ENCODE data around the gene C3. TPM values are rescaled to one million over a fixed set of nuclear protein-coding genes. Genes with fewer than 3 reads are reported as not detected.

C3 gene
- total RNA-seq, 4 donors from 2014 or later = 89.1 to 548 (median 264) TPM

GRCh38 chr19:6721138-6721474 is 656 bp upstream of the C3 start:
- Histone ChIP-seq H3K27me3 (no peaks in the 10 kb centered on the region), H3K9me3 (no peaks in the 10 kb centered on the region), H3K36me3 (no peaks in the 10 kb centered on the region), H3K4me1 (peaks cover 0 to 19% (median 2%) of the 10 kb centered on the region in 4 donors), H3K4me3 (no peak overlapping the region), H3K27ac (peak overlapping the region in 2 of 4 donors; percentile 20 to 64)
- DNase-seq = no peak
- TF ChIP-seq CTCF (IDR thresholded peaks at IDR 0.05) (no peak), POLR2A (IDR thresholded peaks at IDR 0.05) (no peak)

- Histone ChIP-seq H3K36me3 (no peaks in the 10 kb centered on the region), H3K4me1 (peaks cover 0 to 10% (median under 1%) of the 10 kb centered on the region in 4 donors), H3K4me3 (peak overlapping the region in 3 of 4 donors; percentile 4 to 28 (median 18)), H3K27ac (peak overlapping the region in 1 of 4 donors; percentile 64), H3K9me3 (no peaks in the 10 kb centered on the region), H3K27me3 (no peaks in the 10 kb centered on the region)
- TF ChIP-seq POLR2A (IDR thresholded peaks at IDR 0.05) = no peak
- TF ChIP-seq CTCF (IDR thresholded peaks at IDR 0.05) = no peak
- DNase-seq = no peak
Observed at GRCh38 chr19:6719992-6720368, 470 bp downstream of the C3 start.

GRCh38 chr19:6719540-6719861 is 949 bp downstream of the C3 start:
- H3K36me3 ChIP-seq = no peaks in the 10 kb centered on the region
- peak overlapping the region in 2 of 4 donors; percentile 4 to 15 for H3K4me3 ChIP-seq
- TF ChIP-seq CTCF (IDR thresholded peaks at IDR 0.05) = no peak
- TF ChIP-seq POLR2A (IDR thresholded peaks at IDR 0.05) = no peak
- peaks cover 0 to 8% (median 0%) of the 10 kb centered on the region in 4 donors for H3K4me1 ChIP-seq
- H3K9me3 ChIP-seq = no peaks in the 10 kb centered on the region
- DNase-seq = no peak
- no peaks in the 10 kb centered on the region for H3K27me3 ChIP-seq
- no peak overlapping the region for H3K27ac ChIP-seq

- Histone ChIP-seq H3K9me3 (no peaks in the 10 kb centered on the region), H3K36me3 (no peaks in the 10 kb centered on the region), H3K27ac (no peak overlapping the region), H3K4me1 (peaks cover 0 to 8% (median 0%) of the 10 kb centered on the region in 4 donors), H3K4me3 (peak overlapping the region in 2 of 4 donors; percentile 4 to 15), H3K27me3 (no peaks in the 10 kb centered on the region)
- no peak for TF ChIP-seq CTCF (IDR thresholded peaks at IDR 0.05)
- no peak for TF ChIP-seq POLR2A (IDR thresholded peaks at IDR 0.05)
- DNase-seq = peak in 1 of 3 donors; percentile 29
Observed at GRCh38 chr19:6718741-6719539, 1.5 kb downstream of the C3 start.

GRCh38 chr19:6718111-6718740 is 2.2 kb downstream of the C3 start:
- Histone ChIP-seq H3K4me3 (no peak overlapping the region), H3K27ac (no peak overlapping the region), H3K36me3 (no peaks in the 10 kb centered on the region), H3K9me3 (no peaks in the 10 kb centered on the region), H3K4me1 (peaks cover 0 to 6% (median 0%) of the 10 kb centered on the region in 4 donors), H3K27me3 (no peaks in the 10 kb centered on the region)
- TF ChIP-seq CTCF (IDR thresholded peaks at IDR 0.05) = no peak
- no peak for TF ChIP-seq POLR2A (IDR thresholded peaks at IDR 0.05)
- DNase-seq = no peak

Measured in Peyer's patch (tissue), 4 donors.